GM19438 (cell line): ENCODE results near the gene PDRG1.

Experiments used
- ATAC-seq: cut with Tn5 transposase; IDR thresholded peaks from one replicate; pipeline ENCODE4 v1.9.1; 2021; ENCODE audit warnings: low read depth; ENCODE audit not compliant: unreplicated experiment

The PDRG1 gene

GRCh38 chr20:31909253-31910070 is 42.4 kb downstream of the PDRG1 start:
- no peak for ATAC-seq

- no peak for ATAC-seq
Measured at GRCh38 chr20:31908424-31908823, 43.4 kb downstream of the PDRG1 start.

- ATAC-seq: no peak
Measured at GRCh38 chr20:31908016-31908415, 43.8 kb downstream of the PDRG1 start.

DNA sequence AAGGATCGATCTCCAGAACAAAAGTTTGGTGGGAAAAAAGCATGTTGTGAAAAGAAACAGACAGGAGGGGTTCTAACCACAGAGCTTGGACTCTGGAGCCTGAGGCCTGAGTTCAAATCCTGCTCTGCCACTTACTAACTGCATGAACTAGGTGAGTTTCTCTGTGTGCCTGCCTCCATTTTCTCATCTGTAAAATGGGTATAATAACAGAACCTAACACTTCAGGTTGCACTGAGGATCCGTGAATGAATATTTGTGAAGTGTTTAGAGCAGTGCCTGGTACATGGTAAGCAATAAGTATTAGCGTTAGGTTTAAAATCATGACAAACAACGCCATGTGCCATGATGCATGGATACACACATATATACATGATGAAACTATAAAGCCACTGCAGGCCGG is 44.8 kb downstream of the PDRG1 start:
- no peak for ATAC-seq

GRCh38 chr20:31906001-31906400 is 45.8 kb downstream of the PDRG1 start:
- no peak for ATAC-seq

GRCh38 chr20:31903627-31904386 is 48.0 kb downstream of the PDRG1 start:
- no peak for ATAC-seq

DNA sequence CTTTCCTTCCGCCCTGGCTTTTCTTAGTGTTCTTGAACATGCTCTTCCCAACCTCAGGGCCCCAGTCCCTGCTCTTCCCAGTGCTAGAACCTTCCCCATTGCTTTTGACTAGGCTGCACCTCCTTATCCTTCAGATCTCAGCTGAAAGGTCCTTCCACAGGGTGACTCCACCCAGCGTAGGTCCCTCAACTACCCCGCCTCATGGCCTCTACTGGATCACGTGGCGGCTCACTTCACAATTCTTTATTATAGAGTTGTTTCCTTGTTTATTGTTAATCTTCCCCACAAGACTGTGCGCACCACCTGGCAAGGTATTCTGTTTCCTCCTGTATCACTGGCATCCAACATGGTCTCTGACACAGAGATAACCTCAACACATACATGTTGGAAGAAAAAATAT is 50.2 kb downstream of the PDRG1 start:
- ATAC-seq: no peak

GRCh38 chr20:31897541-31897940 is 54.3 kb downstream of the PDRG1 start:
- ATAC-seq: no peak

DNA sequence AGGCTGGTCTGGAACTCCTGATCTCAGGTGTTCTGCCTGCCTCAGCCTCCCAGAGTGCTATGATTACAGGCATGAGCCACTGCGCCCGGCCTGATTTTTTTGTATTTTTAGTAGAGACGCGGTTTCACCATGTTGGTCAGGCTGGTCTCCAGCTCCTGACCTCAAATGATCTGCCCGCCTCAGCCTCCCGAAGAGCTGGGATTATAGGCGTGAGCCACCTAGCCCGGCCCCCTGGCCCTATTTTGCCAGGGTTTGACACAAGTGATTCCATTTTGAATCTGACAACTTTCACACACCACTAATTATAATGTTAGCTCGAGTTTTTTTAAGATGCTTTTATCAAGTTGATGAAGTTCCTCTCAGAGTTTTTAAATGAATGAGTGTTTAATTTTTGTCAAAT is 55.8 kb downstream of the PDRG1 start:
- ATAC-seq: no peak

- ATAC-seq: peak; percentile 98
Measured at GRCh38 chr20:31894980-31895675, 56.7 kb downstream of the PDRG1 start.
